ENCODE results near the gene OR52I1. TPM values are rescaled to one million over a fixed set of nuclear protein-coding genes. Genes with fewer than 3 reads are reported as not detected.
A peak's percentile ranks its signal among the peaks of the same experiment; 100 is the strongest.

The OR52I1 gene
- total RNA-seq, 2 experiments from 2014 or later: not detected

DNA sequence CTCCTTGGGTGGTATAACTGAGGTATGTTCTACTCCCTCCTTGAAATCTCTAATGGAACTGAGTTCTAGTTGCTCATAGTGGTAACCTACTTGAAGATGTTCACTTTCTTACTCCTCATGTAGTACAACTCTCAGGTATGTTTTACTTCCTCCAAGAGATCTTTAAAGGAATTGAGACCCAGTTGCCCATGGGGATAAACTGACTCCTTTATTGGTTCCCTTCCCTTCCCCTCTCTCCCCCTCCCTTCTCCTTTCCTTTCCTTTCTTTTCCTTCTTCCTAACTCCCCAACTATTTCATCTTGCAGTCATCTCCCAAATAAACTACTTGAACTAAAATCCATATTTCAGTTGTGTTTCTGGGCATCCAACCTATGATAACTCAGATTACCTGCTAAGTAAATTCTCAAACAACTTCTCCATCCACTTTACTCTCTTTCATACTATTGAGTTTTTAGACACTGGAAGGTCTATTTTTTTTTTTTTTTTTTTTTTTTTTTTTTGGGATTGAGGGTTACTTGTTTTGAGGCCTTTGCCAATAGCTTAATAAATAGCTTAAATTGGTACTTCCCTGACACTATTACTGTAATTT, 22.1 kb downstream of the OR52I1 start:
- POLR2A ChIA-PET: no interaction called here
- Histone ChIP-seq H3K4me1 (ENCODE audit: insufficient read depth, low read length) (no peaks in the 10 kb centered on the region), H3K27me3 (ENCODE audit: control insufficient read depth in 1 of 2, insufficient read depth in 2 of 2, low read length in 2 of 2) (peaks cover 0 to 4% of the 10 kb centered on the region in 2 experiments), H3K9me3 (ENCODE audit: control insufficient read depth in 1 of 2, insufficient read depth in 1 of 2, low read length in 2 of 2) (no peaks in the 10 kb centered on the region), H3K27ac (ENCODE audit: low read depth in 1 of 2, low read length in 2 of 2) (no peak overlapping the region), H3K36me3 (ENCODE audit: insufficient read depth, low read length) (no peaks in the 10 kb centered on the region), H3K4me3 (ENCODE audit: low read length) (no peak overlapping the region)
- no peak for ATAC-seq (ENCODE audit: poor library complexity)
- Mint-ChIP-seq H3K27ac (no peak overlapping the region), H3K27me3 (peaks cover 24% of the 10 kb centered on the region), H3K36me3 (ENCODE audit: low read depth) (no peaks in the 10 kb centered on the region), H3K4me3 (no peak overlapping the region), H3K4me1 (ENCODE audit: low read depth) (no peaks in the 10 kb centered on the region), H3K9me3 (no peaks in the 10 kb centered on the region)
- TF ChIP-seq, protein P1, sequence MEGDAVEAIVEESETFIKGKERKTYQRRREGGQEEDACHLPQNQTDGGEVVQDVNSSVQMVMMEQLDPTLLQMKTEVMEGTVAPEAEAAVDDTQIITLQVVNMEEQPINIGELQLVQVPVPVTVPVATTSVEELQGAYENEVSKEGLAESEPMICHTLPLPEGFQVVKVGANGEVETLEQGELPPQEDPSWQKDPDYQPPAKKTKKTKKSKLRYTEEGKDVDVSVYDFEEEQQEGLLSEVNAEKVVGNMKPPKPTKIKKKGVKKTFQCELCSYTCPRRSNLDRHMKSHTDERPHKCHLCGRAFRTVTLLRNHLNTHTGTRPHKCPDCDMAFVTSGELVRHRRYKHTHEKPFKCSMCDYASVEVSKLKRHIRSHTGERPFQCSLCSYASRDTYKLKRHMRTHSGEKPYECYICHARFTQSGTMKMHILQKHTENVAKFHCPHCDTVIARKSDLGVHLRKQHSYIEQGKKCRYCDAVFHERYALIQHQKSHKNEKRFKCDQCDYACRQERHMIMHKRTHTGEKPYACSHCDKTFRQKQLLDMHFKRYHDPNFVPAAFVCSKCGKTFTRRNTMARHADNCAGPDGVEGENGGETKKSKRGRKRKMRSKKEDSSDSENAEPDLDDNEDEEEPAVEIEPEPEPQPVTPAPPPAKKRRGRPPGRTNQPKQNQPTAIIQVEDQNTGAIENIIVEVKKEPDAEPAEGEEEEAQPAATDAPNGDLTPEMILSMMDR (IDR thresholded peaks at IDR 0.05): no peak
- intact Hi-C loops (cut with DNase I, micrococcal nuclease): no loop called here
- CTCF ChIA-PET: no interaction called here
- no peak for DNase-seq

DNA sequence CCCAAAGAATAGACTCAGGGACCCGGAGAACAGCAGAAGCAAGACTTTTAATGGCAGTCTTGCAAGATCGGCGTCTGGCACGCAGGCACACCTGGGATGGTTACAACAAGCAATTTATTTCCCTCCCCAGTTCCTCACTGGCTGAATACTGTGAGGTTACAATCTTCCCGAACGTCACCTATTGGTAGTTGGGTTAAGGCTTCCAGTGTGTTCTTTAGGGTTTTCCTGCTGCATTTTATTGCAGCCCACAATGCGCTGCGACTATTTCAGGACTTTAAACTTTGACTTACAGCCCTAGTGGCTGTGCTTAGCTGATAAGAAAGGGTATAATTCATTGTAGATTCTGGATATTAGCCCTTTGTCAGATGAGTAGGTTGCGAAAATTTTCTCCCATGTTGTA, 25.7 kb downstream of the OR52I1 start:
- Histone ChIP-seq H3K9me3 (ENCODE audit: control insufficient read depth in 1 of 2, insufficient read depth in 1 of 2, low read length in 2 of 2) (no peaks in the 10 kb centered on the region), H3K4me1 (ENCODE audit: insufficient read depth, low read length) (no peaks in the 10 kb centered on the region), H3K27me3 (ENCODE audit: control insufficient read depth in 1 of 2, insufficient read depth in 2 of 2, low read length in 2 of 2) (peaks cover 0 to 7% of the 10 kb centered on the region in 2 experiments), H3K36me3 (ENCODE audit: insufficient read depth, low read length) (no peaks in the 10 kb centered on the region), H3K27ac (ENCODE audit: low read depth in 1 of 2, low read length in 2 of 2) (no peak overlapping the region), H3K4me3 (ENCODE audit: low read length) (no peak overlapping the region)
- Mint-ChIP-seq H3K4me3 (no peak overlapping the region), H3K4me1 (ENCODE audit: low read depth) (no peaks in the 10 kb centered on the region), H3K27me3 (peaks cover 30% of the 10 kb centered on the region), H3K36me3 (ENCODE audit: low read depth) (no peaks in the 10 kb centered on the region), H3K9me3 (no peaks in the 10 kb centered on the region), H3K27ac (no peak overlapping the region)
- TF ChIP-seq, protein P1 (IDR thresholded peaks at IDR 0.05): no peak
- ChIA-PET POLR2A (no interaction called here), CTCF (no interaction called here)
- DNase-seq: no peak
- intact Hi-C loops (cut with DNase I, micrococcal nuclease): no loop called here
- no peak for ATAC-seq (ENCODE audit: poor library complexity)

DNA sequence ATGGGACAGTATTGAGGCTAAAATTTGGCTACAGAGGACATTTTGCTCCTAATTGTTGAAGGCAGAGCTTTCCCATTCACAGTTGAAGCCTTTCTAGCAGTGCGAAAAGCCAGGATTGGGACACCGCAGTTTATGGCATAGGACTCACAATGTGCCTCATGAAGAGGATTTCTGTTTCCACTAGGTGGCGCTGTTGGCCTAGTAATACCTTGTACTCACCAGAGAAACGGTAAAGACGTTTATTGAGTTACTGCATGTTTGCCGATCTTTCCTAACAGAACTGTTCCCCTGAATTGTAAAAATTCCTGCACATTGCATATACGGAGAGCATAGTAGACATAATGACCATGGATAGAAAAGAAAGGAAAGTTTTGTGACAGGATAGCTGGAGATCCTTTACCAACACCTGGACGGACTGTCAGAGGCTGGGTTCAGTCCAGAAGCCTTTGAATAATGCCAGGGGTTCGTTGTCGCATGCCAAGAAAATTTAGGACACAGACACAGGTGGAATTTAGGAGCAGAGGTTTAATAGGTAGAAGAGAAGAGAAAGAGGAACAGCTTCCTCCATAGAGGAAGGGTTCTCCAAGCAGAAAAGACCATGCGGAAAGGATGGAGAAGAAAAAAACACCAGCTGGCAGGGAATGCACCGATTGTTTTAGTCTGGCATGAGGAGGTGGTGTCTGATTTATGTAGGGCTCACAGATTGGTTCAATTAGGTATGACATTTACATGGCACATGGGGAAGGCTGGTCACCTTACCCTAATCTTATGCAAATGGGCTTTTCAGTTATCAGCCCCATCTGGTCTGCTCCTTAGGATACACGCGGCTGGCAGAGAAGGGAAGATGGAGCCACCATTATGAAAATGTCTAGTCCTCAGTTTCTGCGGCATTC, 32.6 kb downstream of the OR52I1 start:
- ChIA-PET CTCF (interaction anchor here (1.3 to 1.5 kb wide), 2 partner anchors 10 to 13 kb away, joined by 4 to 6 read pairs; partner anchors contain the start of gene OR51D1), POLR2A (interaction anchor here (1.2 kb wide), 1 partner anchor 10 kb away, joined by 3 read pairs; no protein-coding TSS in a partner anchor)
- Histone ChIP-seq H3K9me3 (ENCODE audit: control insufficient read depth in 1 of 2, insufficient read depth in 1 of 2, low read length in 2 of 2) (peaks cover 8 to 17% of the 10 kb centered on the region in 2 experiments), H3K4me1 (ENCODE audit: insufficient read depth, low read length) (no peaks in the 10 kb centered on the region), H3K27ac (ENCODE audit: low read depth in 1 of 2, low read length in 2 of 2) (no peak overlapping the region), H3K36me3 (ENCODE audit: insufficient read depth, low read length) (no peaks in the 10 kb centered on the region), H3K27me3 (ENCODE audit: control insufficient read depth in 1 of 2, insufficient read depth in 2 of 2, low read length in 2 of 2) (peaks cover 6 to 13% of the 10 kb centered on the region in 2 experiments), H3K4me3 (ENCODE audit: low read length) (no peak overlapping the region)
- Mint-ChIP-seq H3K36me3 (ENCODE audit: low read depth) (no peaks in the 10 kb centered on the region), H3K4me3 (no peak overlapping the region), H3K27ac (no peak overlapping the region), H3K4me1 (ENCODE audit: low read depth) (no peaks in the 10 kb centered on the region), H3K9me3 (peaks cover 12% of the 10 kb centered on the region), H3K27me3 (peaks cover 48% of the 10 kb centered on the region)
- TF ChIP-seq, protein P1 (IDR thresholded peaks at IDR 0.05): no peak
- peak in 8 of 14 experiments; percentile 6 to 58 (median 28) for DNase-seq
- intact Hi-C loops (cut with DNase I, micrococcal nuclease): no loop called here
- ATAC-seq (ENCODE audit: poor library complexity): no peak

Measured in CD4-positive, alpha-beta T cell (primary cell).